ENCODE measurements around the gene MT1H. TPM values are rescaled to one million over a fixed set of nuclear protein-coding genes. Genes with fewer than 3 reads are reported as not detected.

MT1H gene
- total and polyA plus RNA-seq, 2 of the 13 experiments (the other 11 are each of a cell fraction or from before 2014, with no cell fraction given), result 0.60 TPM; not detected in 1

DNA sequence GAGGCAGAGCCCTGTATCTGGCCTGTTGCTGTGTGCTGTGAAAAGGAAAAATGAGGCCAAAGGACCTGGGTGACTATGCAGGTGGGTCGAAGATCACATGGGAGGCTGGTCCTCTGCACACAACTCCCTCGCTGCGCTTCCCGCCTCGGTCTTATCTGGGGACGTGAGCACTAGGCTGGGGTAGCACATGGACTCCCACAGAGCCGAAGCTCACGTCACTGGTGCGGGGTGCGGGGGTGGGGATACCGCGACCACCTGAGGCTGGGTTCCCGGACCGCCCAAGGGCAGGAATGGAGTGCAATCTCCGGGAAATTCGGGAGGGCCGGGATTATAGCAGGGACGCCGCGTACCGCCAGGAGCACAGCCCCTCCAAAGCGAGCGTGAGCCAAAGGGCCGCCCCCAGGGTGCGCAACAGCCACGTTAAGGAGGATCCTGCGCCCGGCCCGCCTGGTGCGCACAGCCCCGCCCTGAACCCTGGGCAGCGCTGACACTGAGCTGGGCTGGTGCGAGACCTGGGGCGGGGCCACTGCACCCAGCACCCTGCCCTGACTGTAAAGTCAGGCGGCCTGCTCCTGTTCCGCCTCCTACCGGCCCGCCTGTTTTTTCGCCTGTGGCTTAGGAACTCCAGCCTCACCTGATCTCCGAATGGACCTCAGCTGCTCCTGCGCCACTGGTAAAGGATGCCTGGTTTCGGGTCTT lies 26.4 kb upstream of the MT1H start (continued):
- TF ChIP-seq ZNF556 (CRISPR knock-in tag; IDR thresholded peaks at IDR 0.05; ENCODE audit: borderline replicate concordance) (no peak), ZBTB38 (CRISPR knock-in tag; IDR thresholded peaks at IDR 0.05) (peak; percentile 73), AGO1 (IDR thresholded peaks at IDR 0.05; ENCODE audit: low read depth, low read length, poor library complexity, severe bottlenecking) (no peak), MLLT10 (CRISPR knock-in tag; IDR thresholded peaks at IDR 0.05) (no peak), MED1 (CRISPR knock-in tag; IDR thresholded peaks at IDR 0.05) (no peak; the same call in 1 of the 2 replicates), ZNF354B (CRISPR knock-in tag; IDR thresholded peaks at IDR 0.05) (no peak), GATA4 (IDR thresholded peaks at IDR 0.05; ENCODE audit: borderline replicate concordance, low read depth) (no peak), ZFP37 (CRISPR knock-in tag; IDR thresholded peaks at IDR 0.05; ENCODE audit: borderline replicate concordance) (no peak), ZNF775 (CRISPR knock-in tag; IDR thresholded peaks at IDR 0.05; ENCODE audit: borderline replicate concordance) (no peak), ZNF138 (CRISPR knock-in tag; IDR thresholded peaks at IDR 0.05; ENCODE audit: low read depth) (no peak), JDP2 (CRISPR knock-in tag; IDR thresholded peaks at IDR 0.05; ENCODE audit: borderline replicate concordance) (no peak), SALL1 (CRISPR knock-in tag; IDR thresholded peaks at IDR 0.05) (peak; percentile 77)
- TF ChIP-seq, protein P1, sequence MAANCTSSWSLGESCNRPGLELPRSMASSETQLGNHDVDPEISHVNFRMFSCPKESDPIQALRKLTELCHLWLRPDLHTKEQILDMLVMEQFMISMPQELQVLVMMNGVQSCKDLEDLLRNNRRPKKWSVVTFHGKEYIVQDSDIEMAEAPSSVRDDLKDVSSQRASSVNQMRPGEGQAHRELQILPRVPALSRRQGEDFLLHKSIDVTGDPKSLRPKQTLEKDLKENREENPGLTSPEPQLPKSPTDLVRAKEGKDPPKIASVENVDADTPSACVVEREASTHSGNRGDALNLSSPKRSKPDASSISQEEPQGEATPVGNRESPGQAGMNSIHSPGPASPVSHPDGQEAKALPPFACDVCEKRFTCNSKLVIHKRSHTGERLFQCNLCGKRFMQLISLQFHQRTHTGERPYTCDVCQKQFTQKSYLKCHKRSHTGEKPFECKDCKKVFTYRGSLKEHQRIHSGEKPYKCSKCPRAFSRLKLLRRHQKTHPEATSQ (CRISPR knock-in tag; IDR thresholded peaks at IDR 0.05; ENCODE audit: borderline replicate concordance), result no peak
- TF ChIP-seq, protein P2, sequence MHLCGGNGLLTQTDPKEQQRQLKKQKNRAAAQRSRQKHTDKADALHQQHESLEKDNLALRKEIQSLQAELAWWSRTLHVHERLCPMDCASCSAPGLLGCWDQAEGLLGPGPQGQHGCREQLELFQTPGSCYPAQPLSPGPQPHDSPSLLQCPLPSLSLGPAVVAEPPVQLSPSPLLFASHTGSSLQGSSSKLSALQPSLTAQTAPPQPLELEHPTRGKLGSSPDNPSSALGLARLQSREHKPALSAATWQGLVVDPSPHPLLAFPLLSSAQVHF (CRISPR knock-in tag; IDR thresholded peaks at IDR 0.05), result no peak
- TF ChIP-seq, protein P3, sequence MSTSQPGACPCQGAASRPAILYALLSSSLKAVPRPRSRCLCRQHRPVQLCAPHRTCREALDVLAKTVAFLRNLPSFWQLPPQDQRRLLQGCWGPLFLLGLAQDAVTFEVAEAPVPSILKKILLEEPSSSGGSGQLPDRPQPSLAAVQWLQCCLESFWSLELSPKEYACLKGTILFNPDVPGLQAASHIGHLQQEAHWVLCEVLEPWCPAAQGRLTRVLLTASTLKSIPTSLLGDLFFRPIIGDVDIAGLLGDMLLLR (CRISPR knock-in tag; IDR thresholded peaks at IDR 0.05), result no peak
- TF ChIP-seq, protein P4, sequence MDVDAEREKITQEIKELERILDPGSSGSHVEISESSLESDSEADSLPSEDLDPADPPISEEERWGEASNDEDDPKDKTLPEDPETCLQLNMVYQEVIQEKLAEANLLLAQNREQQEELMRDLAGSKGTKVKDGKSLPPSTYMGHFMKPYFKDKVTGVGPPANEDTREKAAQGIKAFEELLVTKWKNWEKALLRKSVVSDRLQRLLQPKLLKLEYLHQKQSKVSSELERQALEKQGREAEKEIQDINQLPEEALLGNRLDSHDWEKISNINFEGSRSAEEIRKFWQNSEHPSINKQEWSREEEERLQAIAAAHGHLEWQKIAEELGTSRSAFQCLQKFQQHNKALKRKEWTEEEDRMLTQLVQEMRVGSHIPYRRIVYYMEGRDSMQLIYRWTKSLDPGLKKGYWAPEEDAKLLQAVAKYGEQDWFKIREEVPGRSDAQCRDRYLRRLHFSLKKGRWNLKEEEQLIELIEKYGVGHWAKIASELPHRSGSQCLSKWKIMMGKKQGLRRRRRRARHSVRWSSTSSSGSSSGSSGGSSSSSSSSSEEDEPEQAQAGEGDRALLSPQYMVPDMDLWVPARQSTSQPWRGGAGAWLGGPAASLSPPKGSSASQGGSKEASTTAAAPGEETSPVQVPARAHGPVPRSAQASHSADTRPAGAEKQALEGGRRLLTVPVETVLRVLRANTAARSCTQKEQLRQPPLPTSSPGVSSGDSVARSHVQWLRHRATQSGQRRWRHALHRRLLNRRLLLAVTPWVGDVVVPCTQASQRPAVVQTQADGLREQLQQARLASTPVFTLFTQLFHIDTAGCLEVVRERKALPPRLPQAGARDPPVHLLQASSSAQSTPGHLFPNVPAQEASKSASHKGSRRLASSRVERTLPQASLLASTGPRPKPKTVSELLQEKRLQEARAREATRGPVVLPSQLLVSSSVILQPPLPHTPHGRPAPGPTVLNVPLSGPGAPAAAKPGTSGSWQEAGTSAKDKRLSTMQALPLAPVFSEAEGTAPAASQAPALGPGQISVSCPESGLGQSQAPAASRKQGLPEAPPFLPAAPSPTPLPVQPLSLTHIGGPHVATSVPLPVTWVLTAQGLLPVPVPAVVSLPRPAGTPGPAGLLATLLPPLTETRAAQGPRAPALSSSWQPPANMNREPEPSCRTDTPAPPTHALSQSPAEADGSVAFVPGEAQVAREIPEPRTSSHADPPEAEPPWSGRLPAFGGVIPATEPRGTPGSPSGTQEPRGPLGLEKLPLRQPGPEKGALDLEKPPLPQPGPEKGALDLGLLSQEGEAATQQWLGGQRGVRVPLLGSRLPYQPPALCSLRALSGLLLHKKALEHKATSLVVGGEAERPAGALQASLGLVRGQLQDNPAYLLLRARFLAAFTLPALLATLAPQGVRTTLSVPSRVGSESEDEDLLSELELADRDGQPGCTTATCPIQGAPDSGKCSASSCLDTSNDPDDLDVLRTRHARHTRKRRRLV (CRISPR knock-in tag; IDR thresholded peaks at IDR 0.05), result 0 out of 2 replicates have a peak, but pooled peaks have one; percentile 29
- TF ChIP-seq, protein P5, sequence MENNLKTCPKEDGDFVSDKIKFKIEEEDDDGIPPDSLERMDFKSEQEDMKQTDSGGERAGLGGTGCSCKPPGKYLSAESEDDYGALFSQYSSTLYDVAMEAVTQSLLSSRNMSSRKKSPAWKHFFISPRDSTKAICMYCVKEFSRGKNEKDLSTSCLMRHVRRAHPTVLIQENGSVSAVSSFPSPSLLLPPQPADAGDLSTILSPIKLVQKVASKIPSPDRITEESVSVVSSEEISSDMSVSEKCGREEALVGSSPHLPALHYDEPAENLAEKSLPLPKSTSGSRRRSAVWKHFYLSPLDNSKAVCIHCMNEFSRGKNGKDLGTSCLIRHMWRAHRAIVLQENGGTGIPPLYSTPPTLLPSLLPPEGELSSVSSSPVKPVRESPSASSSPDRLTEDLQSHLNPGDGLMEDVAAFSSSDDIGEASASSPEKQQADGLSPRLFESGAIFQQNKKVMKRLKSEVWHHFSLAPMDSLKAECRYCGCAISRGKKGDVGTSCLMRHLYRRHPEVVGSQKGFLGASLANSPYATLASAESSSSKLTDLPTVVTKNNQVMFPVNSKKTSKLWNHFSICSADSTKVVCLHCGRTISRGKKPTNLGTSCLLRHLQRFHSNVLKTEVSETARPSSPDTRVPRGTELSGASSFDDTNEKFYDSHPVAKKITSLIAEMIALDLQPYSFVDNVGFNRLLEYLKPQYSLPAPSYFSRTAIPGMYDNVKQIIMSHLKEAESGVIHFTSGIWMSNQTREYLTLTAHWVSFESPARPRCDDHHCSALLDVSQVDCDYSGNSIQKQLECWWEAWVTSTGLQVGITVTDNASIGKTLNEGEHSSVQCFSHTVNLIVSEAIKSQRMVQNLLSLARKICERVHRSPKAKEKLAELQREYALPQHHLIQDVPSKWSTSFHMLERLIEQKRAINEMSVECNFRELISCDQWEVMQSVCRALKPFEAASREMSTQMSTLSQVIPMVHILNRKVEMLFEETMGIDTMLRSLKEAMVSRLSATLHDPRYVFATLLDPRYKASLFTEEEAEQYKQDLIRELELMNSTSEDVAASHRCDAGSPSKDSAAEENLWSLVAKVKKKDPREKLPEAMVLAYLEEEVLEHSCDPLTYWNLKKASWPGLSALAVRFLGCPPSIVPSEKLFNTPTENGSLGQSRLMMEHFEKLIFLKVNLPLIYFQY (CRISPR knock-in tag; IDR thresholded peaks at IDR 0.05; ENCODE audit: borderline replicate concordance), result no peak

All from HepG2 (cell line).